ENCODE data around the gene RAD51B.

DNA sequence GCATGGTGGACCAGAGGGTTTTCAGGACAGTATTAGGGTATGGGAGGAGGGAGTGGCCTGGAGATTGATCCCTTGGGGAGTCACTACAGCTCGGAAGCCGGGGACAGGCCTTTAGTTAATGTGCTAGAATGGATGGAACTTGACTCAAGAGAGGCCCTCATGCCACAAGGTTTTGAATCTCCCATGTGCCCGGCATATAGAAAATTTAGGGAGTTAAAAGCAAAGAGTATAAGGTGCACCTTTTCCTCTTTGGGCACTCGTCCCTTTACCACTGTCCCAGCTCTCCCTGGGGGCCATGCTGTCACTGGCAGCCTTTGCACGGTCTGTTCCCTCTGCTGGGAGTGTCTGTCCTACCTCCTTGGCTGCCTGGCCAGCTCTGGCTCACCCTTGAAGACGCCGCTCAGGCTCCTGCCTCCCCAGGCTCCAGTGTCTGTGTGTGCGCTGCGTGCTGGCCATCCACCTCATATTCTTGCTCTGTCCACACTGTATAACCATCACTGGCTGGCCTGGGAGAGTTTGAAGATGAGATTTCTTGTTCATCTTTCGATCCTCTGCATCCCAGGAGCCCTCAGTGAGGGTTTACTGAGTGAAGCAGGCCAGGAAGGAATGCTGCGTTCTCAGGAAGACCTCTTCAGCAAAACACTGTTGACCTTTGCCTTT, 811.9 kb downstream of the RAD51B start:
- TF ChIP-seq POLR2A (IDR thresholded peaks at IDR 0.05), result no peak
- TF ChIP-seq, protein P1, sequence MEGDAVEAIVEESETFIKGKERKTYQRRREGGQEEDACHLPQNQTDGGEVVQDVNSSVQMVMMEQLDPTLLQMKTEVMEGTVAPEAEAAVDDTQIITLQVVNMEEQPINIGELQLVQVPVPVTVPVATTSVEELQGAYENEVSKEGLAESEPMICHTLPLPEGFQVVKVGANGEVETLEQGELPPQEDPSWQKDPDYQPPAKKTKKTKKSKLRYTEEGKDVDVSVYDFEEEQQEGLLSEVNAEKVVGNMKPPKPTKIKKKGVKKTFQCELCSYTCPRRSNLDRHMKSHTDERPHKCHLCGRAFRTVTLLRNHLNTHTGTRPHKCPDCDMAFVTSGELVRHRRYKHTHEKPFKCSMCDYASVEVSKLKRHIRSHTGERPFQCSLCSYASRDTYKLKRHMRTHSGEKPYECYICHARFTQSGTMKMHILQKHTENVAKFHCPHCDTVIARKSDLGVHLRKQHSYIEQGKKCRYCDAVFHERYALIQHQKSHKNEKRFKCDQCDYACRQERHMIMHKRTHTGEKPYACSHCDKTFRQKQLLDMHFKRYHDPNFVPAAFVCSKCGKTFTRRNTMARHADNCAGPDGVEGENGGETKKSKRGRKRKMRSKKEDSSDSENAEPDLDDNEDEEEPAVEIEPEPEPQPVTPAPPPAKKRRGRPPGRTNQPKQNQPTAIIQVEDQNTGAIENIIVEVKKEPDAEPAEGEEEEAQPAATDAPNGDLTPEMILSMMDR (IDR thresholded peaks at IDR 0.05), result no peak

Measured in ovary (tissue), 3 donors.